HUDEP-2 (cell line): ENCODE data around the gene IGF1R.

Experiments
- DNase-seq, 76 experiments: peaks; one replicate each; lab custom pipeline; 2025; ENCODE audit not compliant: unreplicated experiment in 76 of 76; lab: John Stamatoyannopoulos, UW

Gene IGF1R

DNA sequence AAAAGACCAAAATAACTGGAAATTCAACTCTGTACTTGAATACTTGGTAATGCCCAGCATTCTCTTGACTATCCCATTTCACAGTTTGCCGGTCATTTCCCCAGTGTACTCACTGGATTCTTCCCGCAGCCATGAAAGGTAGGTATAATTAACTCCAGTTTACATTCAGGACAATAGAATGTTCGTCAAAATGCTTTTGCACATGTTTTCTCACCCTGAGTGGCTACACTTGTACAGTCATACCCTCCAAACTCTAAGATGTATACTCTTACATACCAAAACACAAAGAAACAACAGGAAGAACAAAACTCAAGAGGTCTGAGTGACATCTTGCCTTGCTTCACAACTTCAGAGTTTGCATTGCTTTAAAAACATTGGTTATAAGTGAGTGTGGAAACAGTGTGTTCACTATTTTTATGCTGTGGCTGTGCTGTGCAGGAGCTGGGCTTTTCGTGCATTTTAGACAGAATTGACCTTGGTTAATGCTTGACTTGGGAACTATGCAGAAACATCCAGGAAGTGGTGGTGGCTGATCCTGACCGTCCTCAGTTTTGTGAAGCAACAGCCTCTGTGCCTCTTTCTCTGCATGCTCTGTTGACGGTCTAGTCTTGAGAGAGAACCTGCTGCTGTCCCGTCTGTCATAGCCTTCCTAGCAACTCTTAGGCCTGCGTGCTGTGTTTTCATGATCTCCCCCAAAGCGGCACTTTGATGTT is 90.5 kb downstream of the IGF1R start:
- no peak for DNase-seq

DNA sequence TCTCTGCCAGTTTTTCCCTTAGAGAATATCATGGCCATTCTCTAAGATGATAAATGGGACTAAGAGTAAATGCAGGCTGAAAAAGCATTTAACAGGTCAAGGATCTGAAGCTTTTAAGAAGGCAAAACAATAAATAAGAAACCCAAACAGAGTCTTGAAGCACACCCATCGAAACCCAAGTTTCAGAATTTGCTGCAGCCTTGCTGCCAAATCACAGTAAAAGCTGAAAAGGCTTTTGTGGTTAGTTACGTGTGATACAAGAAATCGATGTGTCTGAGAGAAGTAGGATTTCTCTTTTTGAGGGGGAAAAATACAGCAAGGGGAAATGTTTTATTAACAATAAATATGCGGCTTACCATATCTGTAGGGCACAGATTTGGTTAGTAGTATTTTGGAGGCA is 92.0 kb downstream of the IGF1R start:
- no peak for DNase-seq

GRCh38 chr15:98740963-98741362 is 92.6 kb downstream of the IGF1R start:
- no peak for DNase-seq

DNA sequence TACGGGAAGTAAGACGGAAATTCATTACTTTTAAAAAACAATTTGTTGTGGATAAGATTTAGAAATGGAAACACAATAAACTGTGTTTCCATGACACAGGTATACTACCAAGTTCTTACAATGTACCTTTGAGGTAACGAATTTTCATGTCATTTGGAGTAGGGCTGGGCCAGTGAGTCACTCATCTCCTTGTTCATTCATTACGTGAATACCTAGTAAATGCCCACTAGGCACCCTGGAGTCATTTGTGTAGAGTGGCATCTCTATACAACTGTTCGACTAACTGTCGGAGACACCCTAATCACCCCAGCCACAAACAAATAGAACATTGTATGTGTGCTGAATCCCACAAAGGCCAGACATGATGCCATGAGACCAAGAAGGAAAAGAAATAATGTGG is 94.8 kb downstream of the IGF1R start:
- DNase-seq = no peak

DNA sequence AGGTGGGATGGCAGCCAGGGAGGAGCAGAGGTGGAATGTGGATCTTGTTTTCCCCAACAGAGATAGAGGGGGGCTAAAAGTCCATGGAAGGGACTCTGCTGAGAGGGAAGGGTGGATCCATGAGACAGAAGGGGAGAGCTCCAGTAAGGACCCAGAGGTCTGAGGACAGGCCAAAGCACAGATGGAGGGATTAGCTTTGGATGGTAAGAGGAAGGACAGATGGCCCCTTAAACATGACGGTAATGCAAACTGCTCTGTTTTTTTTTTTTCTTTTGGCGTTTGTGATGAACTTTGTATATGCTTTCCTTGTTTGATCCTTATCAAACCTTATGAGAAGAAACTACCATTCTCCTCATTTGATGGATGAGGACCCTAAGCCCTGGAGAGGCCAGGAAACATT is 96.2 kb downstream of the IGF1R start:
- DNase-seq = no peak

DNA sequence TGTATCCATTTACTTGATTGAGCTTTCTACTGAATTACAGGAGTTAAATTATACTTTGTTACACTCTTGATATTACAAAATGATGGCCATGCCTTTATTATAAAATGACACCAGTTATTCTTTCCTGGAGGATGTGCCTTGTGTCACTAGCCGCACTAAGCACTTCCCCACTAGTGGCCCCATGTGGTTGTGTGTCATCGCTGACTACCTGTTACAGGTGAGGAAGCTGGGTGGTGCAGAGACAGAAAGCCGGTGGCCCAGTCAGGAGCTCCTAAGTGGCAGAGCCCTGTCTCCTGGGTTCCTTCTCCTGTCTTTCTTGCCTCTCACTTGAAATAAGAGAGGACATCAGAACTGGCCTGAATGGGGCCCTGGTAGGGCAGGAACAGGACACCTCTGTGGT is 96.8 kb downstream of the IGF1R start:
- DNase-seq = no peak

DNA sequence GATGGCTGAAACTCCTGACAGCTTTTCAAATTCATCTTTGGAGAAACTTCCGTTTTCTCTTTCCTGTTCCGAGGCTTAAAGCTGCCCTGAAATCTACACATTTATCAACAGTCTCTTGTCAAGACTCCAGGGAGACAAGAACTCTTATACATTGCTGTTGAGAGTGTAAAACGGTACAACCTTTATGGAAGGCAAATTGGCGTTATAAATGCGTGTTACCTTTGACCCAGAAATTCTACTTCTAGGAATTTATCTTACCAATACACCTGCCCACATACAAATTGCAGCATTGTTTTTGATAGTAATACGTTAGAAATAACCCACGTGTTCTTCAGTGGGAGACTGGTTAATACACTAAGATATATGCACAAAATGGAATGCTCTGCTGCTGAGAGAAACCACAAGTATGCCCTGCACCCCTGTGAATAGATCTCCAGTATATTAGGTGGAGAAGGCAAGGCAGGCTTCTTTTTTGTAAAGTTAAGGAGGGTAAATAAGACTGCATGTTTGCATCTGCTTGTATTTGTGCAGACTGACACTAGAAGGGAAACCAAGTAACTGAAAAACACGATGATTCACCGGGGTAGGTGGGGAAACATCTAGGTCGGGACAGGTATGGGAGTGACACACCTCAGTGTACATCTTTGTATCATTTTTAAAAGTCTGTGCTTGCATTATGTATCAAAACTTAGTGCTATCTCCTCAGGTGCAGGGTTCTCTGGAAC is 97.5 kb downstream of the IGF1R start:
- peak in 5 of 76 experiments; percentile 12 to 29 (median 14) for DNase-seq

- no peak for DNase-seq
Measured at GRCh38 chr15:98746375-98747155, 98.2 kb downstream of the IGF1R start.

- no peak for DNase-seq
Measured at GRCh38 chr15:98751767-98752166, 103.4 kb downstream of the IGF1R start.

GRCh38 chr15:98753726-98754656 is 105.7 kb downstream of the IGF1R start:
- DNase-seq = peak in 1 of 76 experiments; percentile 8

DNA sequence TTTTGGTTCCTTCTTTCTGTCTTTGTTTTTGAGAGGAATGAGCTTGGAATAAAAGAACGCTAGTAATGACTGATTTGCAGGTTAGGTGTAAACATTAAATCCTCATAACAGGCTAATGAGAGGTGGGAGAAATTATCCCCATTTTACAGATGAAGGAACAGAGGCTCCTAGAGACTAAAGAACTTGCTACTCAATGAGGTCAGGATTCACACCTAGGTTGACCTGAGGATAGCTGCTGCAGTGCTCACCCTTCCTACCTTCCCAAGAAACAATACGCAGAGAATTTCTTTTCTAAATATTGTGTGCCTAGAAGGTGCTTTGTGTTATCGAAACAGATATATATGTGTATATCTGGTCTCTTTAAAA is 106.3 kb downstream of the IGF1R start:
- DNase-seq = no peak

DNA sequence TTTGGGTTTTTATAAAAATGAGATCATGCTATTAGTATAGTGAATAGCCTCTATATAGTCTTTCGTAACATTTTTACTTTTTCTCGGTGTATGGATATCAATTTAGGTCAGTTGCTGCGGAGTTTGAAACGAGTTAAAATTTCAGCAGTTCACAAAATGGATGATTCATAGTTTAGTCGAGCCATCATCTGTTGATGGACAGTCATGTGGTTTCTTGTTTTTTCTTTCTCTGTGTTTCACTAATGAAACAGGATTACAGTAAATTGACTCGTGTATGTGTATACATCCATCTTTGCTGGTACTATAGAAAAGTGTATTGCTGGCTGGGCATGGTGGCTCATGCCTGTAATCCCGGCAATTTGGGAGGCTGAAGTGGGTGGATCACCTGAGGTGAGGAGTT is 106.8 kb downstream of the IGF1R start:
- DNase-seq = no peak

DNA sequence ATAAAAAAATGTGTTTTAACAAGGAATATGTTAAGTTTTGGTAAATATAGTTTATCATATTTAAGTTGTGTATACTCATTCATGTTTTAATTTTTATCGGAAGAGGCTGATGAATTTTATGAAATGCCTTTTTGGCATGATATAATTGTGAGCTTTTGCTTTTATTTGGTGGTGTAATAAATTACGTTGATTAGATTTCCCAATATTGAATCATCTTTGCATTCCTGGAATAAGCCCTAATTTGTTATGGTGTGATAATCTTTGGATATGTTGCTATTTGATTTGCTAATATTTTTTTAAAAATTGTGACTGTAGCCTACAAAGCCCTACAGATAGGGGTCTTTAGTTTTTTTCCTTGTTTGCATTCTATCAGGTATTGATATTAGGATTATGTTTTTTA is 107.4 kb downstream of the IGF1R start:
- no peak for DNase-seq

DNA sequence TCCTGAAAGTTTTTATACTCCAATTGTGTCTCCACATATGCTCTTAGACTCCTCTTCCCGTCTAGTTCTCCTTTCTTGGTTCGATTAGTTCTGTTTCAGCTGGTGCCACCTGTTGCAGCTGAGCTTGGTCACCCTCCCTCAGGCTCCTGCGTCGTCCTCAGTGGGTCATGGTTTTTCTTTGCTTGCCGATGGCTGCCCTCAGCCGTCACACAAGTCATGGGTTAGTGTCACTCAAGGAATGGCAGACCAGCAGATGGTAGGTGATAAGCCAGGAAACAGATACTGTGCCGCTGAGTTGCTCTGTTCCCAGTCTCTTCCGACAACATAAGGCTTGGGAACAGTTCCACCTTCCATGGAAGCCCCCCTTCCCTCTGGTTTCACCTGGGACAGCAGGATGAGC is 109.9 kb downstream of the IGF1R start:
- DNase-seq = peak in 2 of 76 experiments; percentile 8 to 20

DNA sequence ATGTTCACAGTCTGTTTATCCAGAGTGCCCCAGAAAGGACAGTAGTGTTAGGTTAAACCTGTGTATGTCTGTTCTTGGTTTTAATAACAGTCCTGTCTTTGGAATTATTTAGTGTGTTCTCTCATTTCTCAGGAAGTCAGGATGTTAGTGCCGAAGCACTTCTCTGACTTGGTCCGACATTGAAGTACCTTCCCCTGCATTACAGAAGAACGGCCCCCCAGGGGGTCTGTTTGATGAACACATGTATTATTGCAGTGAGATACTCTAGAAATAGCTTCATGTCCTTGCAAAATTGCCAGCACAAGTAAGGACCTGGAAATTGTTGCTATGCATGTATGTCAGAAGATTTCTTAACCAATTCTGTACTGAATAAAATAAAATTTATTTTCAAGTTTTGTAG is 110.9 kb downstream of the IGF1R start:
- DNase-seq = no peak

- no peak for DNase-seq
Measured at GRCh38 chr15:98760112-98760826, 111.9 kb downstream of the IGF1R start.

- no peak for DNase-seq
Measured at GRCh38 chr15:98760975-98761374, 112.6 kb downstream of the IGF1R start.

- no peak for DNase-seq
Measured at GRCh38 chr15:98763179-98763578, 114.8 kb downstream of the IGF1R start.

DNA sequence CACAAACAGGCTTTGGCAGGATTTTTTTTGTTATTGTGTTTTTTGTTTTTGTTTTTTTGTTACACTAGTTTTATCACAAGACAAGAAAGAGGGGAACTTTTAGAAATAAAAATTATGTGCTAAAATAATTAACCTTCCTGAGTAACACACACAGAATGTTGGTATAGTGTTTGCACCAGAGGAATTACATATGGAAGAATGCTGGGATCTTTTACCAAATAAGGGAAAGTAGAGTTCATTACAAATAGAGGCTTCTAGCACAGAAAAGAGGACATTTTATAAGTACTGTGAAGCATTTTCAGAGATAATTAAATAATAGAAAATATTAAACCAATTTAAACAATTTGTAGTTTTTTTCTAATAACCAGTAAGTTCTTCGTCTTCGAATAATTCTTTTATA is 116.0 kb downstream of the IGF1R start:
- DNase-seq = no peak

- no peak for DNase-seq
Measured at GRCh38 chr15:98765610-98766009, 117.3 kb downstream of the IGF1R start.
